K562 (cell line): ENCODE data around the gene GINS1. TPM values are rescaled to one million over a fixed set of nuclear protein-coding genes. Genes with fewer than 3 reads are reported as not detected.

ENCODE experiments used
- ATAC-seq: fragments of 200-7000 bp; cut with Tn5 transposase; 3 replicates; pipeline ENCODE4 v1.9.1; 2020; ENCODE audit warnings: moderate library complexity
- BruUV-seq: library from RNA; stranded (reverse); fragments of 400-500 nt; replicated peaks from 2 replicates; lab custom pipeline; 2021; lab: Mats Ljungman, UMichigan
- CTCF ChIA-PET: fragments of 300-600 bp; formaldehyde crosslinking; extraction: SDS; loops from one replicate; lab custom pipeline; 2021; ENCODE audit warnings: low intra/inter-chr PET ratio; lab: Yijun Ruan, JAX
- POLR2A ChIA-PET: fragments of 300-600, 350-650 bp; sonication (Branson Sonifier 250); formaldehyde crosslinking; extraction: SDS; loops from one replicate; lab custom pipeline; 2021; ENCODE audit warnings: antibody characterized with exemption, inconsistent platforms; lab: Yijun Ruan, JAX
- DNase-seq, 4 experiments: peaks; one replicate each; pipeline versions ENCODE4 v3.0.0 to v3.0.0-alpha.2; 2011 to 2018; ENCODE audit warnings: low spot score in 3 of 4, mixed read lengths in 3 of 4; ENCODE audit errors: extremely low read depth in 1 of 4
- FAIRE-seq: peaks from 2 replicates; lab custom pipeline; 2011; peaks lifted over from hg19 to GRCh38; lab: Jason Lieb, UNC
- H2AFZ ChIP-seq: 2 replicates; pipeline ENCODE4 v1.6.0; 2011; ENCODE audit warnings: low read depth, low read length, control low read depth, inconsistent platforms
- H3K27ac ChIP-seq: fragments of 200-600 bp; 3 replicates; pipeline ENCODE4 v1.8.0; 2011; ENCODE audit warnings: low read depth, mild to moderate bottlenecking, control low read depth, inconsistent platforms, low read length, moderate library complexity, mixed read lengths; ENCODE audit errors: extremely low read depth
- H3K27me3 ChIP-seq, 2 experiments: fragments of 300-600 bp in 1 of 2; 2 replicates in 1 of 2; 3 replicates in 1 of 2; pipeline versions ENCODE4 v1.6.0 to v1.8.0; 2011; ENCODE audit warnings: inconsistent platforms in 2 of 2, low read length in 2 of 2, mild to moderate bottlenecking in 1 of 2, mixed read lengths in 1 of 2, moderate library complexity in 1 of 2; ENCODE audit not compliant: control insufficient read depth in 2 of 2, insufficient read depth in 2 of 2
- H3K36me3 ChIP-seq: fragments of 300-600 bp; 3 replicates; pipeline ENCODE4 v1.8.0; 2011; ENCODE audit warnings: mild to moderate bottlenecking, low read length, inconsistent platforms; ENCODE audit not compliant: control insufficient read depth, insufficient read depth
- H3K4me1 ChIP-seq, 2 experiments: fragments of 200-600 bp in 1 of 2; replicated peaks in 1 of 2; 2 replicates in 1 of 2; 3 replicates in 1 of 2; pipeline versions ENCODE4 v1.5.1 to v1.8.0; 2011; ENCODE audit warnings: inconsistent platforms in 2 of 2, low read length in 2 of 2, mild to moderate bottlenecking in 1 of 2, mixed read lengths in 1 of 2, moderate library complexity in 1 of 2; ENCODE audit not compliant: control insufficient read depth in 2 of 2, insufficient read depth in 2 of 2
- H3K4me2 ChIP-seq: 2 replicates; pipeline ENCODE4 v1.6.1; 2011; ENCODE audit warnings: low read length, control low read depth, inconsistent platforms, mixed read lengths; ENCODE audit not compliant: insufficient read depth
- H3K4me3 ChIP-seq: fragments of 200-600 bp; sonication (generic), shearing (Covaris generic); 2 replicates; pipeline ENCODE4 v1.5.1; 2016; ENCODE audit warnings: control low read depth, inconsistent platforms
- H3K79me2 ChIP-seq: fragments of 200-600 bp; 3 replicates; pipeline ENCODE4 v1.8.0; 2011; ENCODE audit warnings: low read length, inconsistent platforms; ENCODE audit not compliant: control insufficient read depth, insufficient read depth
- H3K9ac ChIP-seq, 2 experiments: 2 replicates each; pipeline versions ENCODE4 v1.6.0 to v1.6.1; 2011; ENCODE audit warnings: low read depth in 2 of 2, low read length in 2 of 2, control low read depth in 1 of 2, inconsistent platforms in 1 of 2, mild to moderate bottlenecking in 1 of 2, mixed read lengths in 1 of 2; ENCODE audit not compliant: insufficient read depth in 1 of 2
- H3K9me1 ChIP-seq: one replicate; pipeline ENCODE4 v1.6.0; 2011; ENCODE audit warnings: inconsistent platforms, mild to moderate bottlenecking, low read length, moderate library complexity; ENCODE audit not compliant: control insufficient read depth, insufficient read depth
- H3K9me3 ChIP-seq: replicated peaks from 2 replicates; pipeline ENCODE4 v1.5.1; 2011; ENCODE audit warnings: low read depth, low read length, inconsistent platforms; ENCODE audit not compliant: control insufficient read depth, insufficient read depth
- H4K20me1 ChIP-seq: replicated peaks from 2 replicates; pipeline ENCODE4 v1.6.1; 2011; ENCODE audit warnings: low read length, inconsistent platforms, mixed read lengths; ENCODE audit not compliant: control insufficient read depth, insufficient read depth
- MGA ChIP-seq: fragments of 450-650 bp; IDR thresholded peaks from 2 replicates; pipeline ENCODE4 v1.6.1; 2016; ENCODE audit warnings: mild to moderate bottlenecking, moderate library complexity
- TOE1 ChIP-seq, 2 experiments: fragments of 450-650 bp in 1 of 2; sonication (generic) in 1 of 2; formaldehyde crosslinking in 1 of 2; IDR thresholded peaks; 2 replicates each; pipeline versions ENCODE4 v1.7.1 to v1.8.0; 2016 to 2022; ENCODE audit warnings: borderline replicate concordance in 2 of 2, mild to moderate bottlenecking in 2 of 2, antibody characterized with exemption in 1 of 2, inconsistent platforms in 1 of 2, low read depth in 1 of 2, missing genetic modification reagents in 1 of 2, moderate library complexity in 1 of 2
- WGBS: fragments of 100-300 bp; shearing (Covaris generic); methylation state at CpG from one replicate; pipeline ENCODE4 v1.1.6; 2016; ENCODE audit warnings: low coverage, mixed read lengths; ENCODE audit not compliant: insufficient coverage; ENCODE audit errors: missing lambda C conversion rate; 5-methylcytosine and 5-hydroxymethylcytosine counted together
- in situ Hi-C: fragments of 300-500 bp; cut with MboI; formaldehyde crosslinking; loops from 4 replicates; pipeline ENCODE4 v1.15.0; 2018; ENCODE audit warnings: inconsistent platforms, mixed read lengths
- intact Hi-C: fragments of 100-400 bp; cut with micrococcal nuclease; formaldehyde crosslinking; loops from 2 replicates; pipeline ENCODE4 v1.14.2; 2022
- polyA plus RNA-seq, 8 experiments: library from polyadenylated mRNA; depleted of rRNA in 4 of 8; stranded (reverse) in 5 of 8; unstranded in 3 of 8; fragments of >200 nt; fragmentation: Nextera tagmentation in 2 of 8; fragmentation: Illumina TruSeq in 1 of 8; extraction: Ambion mirVana in 2 of 8; extraction: Trizol in 1 of 8; gene quantifications; 2 replicates each; pipeline versions ENCODE4 v1.2.1 to v1.2.3, GENCODE V29; 2011 to 2014; ENCODE audit warnings: inconsistent platforms in 1 of 8, missing spikeins in 1 of 8
- total RNA-seq, 7 experiments: library from RNA; depleted of rRNA in 6 of 7; stranded (reverse); fragments of >200 nt in 6 of 7; fragmentation: Illumina TruSeq in 2 of 7; extraction: Trizol in 2 of 7; gene quantifications; 2 replicates each; pipeline versions ENCODE4 v1.2.1 to v1.2.3, GENCODE V29; 2011 to 2021; ENCODE audit warnings: low replicate concordance in 1 of 7

Gene GINS1
- total and polyA plus RNA-seq, 9 of the 15 experiments (the other 6 are each of a cell fraction or from before 2014, with no cell fraction given): 13.1 to 31.8 (median 24.1) TPM

DNA sequence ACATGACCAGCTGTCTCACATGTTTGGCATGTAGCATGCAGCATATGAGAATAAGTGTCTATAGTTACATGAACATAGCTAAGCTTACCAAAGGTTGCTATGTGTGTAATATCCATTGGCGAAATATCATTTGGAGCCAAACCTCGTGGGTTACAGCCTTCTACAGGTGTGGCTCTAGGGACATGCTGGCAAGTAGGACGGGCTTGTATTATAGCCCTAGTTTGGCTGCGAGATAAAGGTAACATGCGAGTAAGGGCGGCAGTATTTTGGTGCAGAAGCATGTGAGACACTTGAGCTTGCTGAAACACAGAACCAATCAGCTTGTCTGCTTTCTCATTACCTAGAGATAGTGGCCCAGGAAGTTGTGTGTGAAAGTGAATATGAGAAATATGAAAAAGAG, 10.4 kb upstream of the GINS1 start:
- no TSS peak for BruUV-seq
- Histone ChIP-seq H3K9ac (no peak overlapping the region), H3K4me3 (no peak overlapping the region), H3K79me2 (no peaks in the 10 kb centered on the region), H4K20me1 (no peaks in the 10 kb centered on the region), H3K4me2 (no peak overlapping the region; the same call in 1 of the 2 replicates), H2AFZ (peak overlapping the region; percentile 59), H3K27ac (no peak overlapping the region), H3K9me1 (no peaks in the 10 kb centered on the region), H3K4me1 (no peaks in the 10 kb centered on the region; a peak in 1 of 5 replicates), H3K27me3 (no peaks in the 10 kb centered on the region), H3K36me3 (no peaks in the 10 kb centered on the region), H3K9me3 (no peaks in the 10 kb centered on the region)
- POLR2A ChIA-PET: interaction anchor here (1.5 kb wide), 1 partner anchor 10 kb away, joined by 4 read pairs; the partner anchor contains the start of gene GINS1
- FAIRE-seq (no peak), ATAC-seq (no peak; the same call in 2 of the 3 replicates), DNase-seq (no peak)
- intact Hi-C loops (loop anchor here (10.0 kb wide), 1 partner anchor 402 kb away; the partner anchor contains the start of gene APMAP), in situ Hi-C loops (no loop called here)
- WGBS: 13% methylated on average over 6 of the region's 6 CpGs
- 0 out of 2 replicates have a peak, but pooled peaks have one; percentile 25 for TF ChIP-seq MGA
- no peak for TF ChIP-seq TOE1 (IDR thresholded peaks at IDR 0.05; ENCODE audit: borderline replicate concordance)
- no peak for TF ChIP-seq TOE1 (CRISPR knock-in tag; IDR thresholded peaks at IDR 0.05; ENCODE audit: borderline replicate concordance, low read depth)
- CTCF ChIA-PET: no interaction called here
